ENCODE data around the gene SH3RF2.

DNA sequence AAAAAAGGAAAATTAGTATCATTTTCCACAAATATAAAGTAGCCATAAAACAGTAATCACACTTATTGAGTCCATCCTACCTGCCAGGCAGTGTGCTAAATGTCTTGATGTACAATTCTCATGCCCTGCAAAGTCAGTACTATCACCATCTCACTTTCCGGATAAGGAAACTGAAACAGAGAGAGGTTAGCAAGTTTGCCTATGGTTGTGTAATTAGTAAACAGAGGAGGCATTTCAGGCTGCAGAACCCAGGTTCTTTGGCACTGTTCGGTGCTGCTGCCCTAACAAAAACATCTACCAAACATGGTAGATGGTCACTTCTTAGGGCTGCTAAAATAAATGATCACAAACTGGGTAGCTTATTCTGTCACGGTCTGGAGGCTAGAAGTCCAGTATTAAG is 146.4 kb downstream of the SH3RF2 start:
- TF ChIP-seq GATA3 (IDR thresholded peaks at IDR 0.05; ENCODE audit: low read depth, low read length) (no peak), GATA2 (IDR thresholded peaks at IDR 0.05; ENCODE audit: low read depth, low read length) (no peak)
